ENCODE results near the gene CLGN.

Gene CLGN

DNA sequence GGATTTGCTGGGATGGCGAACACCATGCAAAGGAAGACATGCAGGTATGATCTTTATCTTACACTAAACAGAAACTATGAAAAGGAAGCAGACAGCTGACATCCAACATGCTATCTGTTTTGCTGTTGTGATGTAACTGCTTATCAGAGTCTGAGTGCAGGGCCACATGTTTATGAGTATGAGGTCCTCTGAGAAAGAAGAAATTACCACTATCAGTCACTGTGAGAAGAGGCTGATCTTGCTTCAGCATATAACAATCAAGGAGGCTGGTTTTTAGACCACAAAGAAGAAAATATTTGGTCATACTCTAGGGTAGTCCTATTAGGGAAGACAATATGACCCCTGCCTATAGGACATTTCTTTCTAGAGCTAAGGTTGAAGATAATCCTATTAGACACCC is 18.5 kb downstream of the CLGN start:
- TF ChIP-seq EZH2phosphoT487 (IDR thresholded peaks at IDR 0.05; ENCODE audit: borderline replicate concordance, low read length) = no peak
- TF ChIP-seq, protein P1, sequence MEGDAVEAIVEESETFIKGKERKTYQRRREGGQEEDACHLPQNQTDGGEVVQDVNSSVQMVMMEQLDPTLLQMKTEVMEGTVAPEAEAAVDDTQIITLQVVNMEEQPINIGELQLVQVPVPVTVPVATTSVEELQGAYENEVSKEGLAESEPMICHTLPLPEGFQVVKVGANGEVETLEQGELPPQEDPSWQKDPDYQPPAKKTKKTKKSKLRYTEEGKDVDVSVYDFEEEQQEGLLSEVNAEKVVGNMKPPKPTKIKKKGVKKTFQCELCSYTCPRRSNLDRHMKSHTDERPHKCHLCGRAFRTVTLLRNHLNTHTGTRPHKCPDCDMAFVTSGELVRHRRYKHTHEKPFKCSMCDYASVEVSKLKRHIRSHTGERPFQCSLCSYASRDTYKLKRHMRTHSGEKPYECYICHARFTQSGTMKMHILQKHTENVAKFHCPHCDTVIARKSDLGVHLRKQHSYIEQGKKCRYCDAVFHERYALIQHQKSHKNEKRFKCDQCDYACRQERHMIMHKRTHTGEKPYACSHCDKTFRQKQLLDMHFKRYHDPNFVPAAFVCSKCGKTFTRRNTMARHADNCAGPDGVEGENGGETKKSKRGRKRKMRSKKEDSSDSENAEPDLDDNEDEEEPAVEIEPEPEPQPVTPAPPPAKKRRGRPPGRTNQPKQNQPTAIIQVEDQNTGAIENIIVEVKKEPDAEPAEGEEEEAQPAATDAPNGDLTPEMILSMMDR (IDR thresholded peaks at IDR 0.05; ENCODE audit: low read depth, low read length, poor library complexity, severe bottlenecking) = no peak
- Histone ChIP-seq H4K20me1 (ENCODE audit: control insufficient read depth, insufficient read depth, low read depth, low read length) (no peaks in the 10 kb centered on the region), H3K4me1 (ENCODE audit: control insufficient read depth, low read length) (no peaks in the 10 kb centered on the region)

DNA sequence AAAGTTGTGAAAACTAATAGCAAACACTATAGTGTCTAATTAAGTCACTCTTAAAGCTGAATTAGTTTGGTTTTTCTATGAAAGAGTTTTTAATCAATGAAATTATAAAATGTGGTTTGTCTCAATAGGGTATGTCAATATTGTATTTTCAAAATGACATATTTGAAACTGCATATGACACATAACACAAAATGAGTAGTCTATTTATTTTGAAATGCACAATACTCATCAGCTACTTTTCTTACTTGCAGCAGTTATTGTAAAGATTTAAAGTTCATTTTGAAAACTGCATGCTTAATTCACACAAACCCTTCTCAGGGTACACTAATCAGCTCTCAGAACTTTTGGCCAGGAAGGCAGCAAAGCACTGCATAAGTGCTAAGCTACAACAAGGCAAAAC is 21.2 kb downstream of the CLGN start:
- Histone ChIP-seq H3F3A (ENCODE audit: control insufficient read depth, insufficient read depth) (no peaks in the 10 kb centered on the region), H3K27ac (ENCODE audit: low read depth, low read length) (no peak overlapping the region), H3K4me3 (ENCODE audit: low read length) (no peak overlapping the region), H3K36me3 (ENCODE audit: control insufficient read depth, low read length) (no peaks in the 10 kb centered on the region), H3K4me2 (ENCODE audit: low read length) (no peak overlapping the region), H3K4me1 (ENCODE audit: control insufficient read depth, low read length) (no peaks in the 10 kb centered on the region), H3K9me2 (replicated peaks; ENCODE audit: control insufficient read depth, low read length) (no peaks in the 10 kb centered on the region), H3K27me3 (ENCODE audit: control insufficient read depth, low read length) (no peaks in the 10 kb centered on the region), H4K20me1 (ENCODE audit: control insufficient read depth, insufficient read depth, low read depth, low read length) (no peaks in the 10 kb centered on the region), H3K79me2 (ENCODE audit: control insufficient read depth, low read length) (no peaks in the 10 kb centered on the region), H3K9me3 (ENCODE audit: control insufficient read depth, insufficient read depth, low read length) (no peaks in the 10 kb centered on the region)
- TF ChIP-seq, protein P1 (IDR thresholded peaks at IDR 0.05; ENCODE audit: low read depth, low read length, poor library complexity, severe bottlenecking) = no peak
- TF ChIP-seq EZH2phosphoT487 (IDR thresholded peaks at IDR 0.05; ENCODE audit: borderline replicate concordance, low read length) = no peak

More for the DNA sequence above, 18.5 kb downstream of the CLGN start:
- Histone ChIP-seq H3K27ac (ENCODE audit: low read depth, low read length) (no peak overlapping the region), H3K9me2 (replicated peaks; ENCODE audit: control insufficient read depth, low read length) (no peaks in the 10 kb centered on the region), H3K36me3 (ENCODE audit: control insufficient read depth, low read length) (no peaks in the 10 kb centered on the region), H3K27me3 (ENCODE audit: control insufficient read depth, low read length) (no peaks in the 10 kb centered on the region), H3K9me3 (ENCODE audit: control insufficient read depth, insufficient read depth, low read length) (no peaks in the 10 kb centered on the region), H3F3A (ENCODE audit: control insufficient read depth, insufficient read depth) (no peaks in the 10 kb centered on the region), H3K4me2 (ENCODE audit: low read length) (no peak overlapping the region), H3K79me2 (ENCODE audit: control insufficient read depth, low read length) (no peaks in the 10 kb centered on the region), H3K4me3 (ENCODE audit: low read length) (no peak overlapping the region)

DNA sequence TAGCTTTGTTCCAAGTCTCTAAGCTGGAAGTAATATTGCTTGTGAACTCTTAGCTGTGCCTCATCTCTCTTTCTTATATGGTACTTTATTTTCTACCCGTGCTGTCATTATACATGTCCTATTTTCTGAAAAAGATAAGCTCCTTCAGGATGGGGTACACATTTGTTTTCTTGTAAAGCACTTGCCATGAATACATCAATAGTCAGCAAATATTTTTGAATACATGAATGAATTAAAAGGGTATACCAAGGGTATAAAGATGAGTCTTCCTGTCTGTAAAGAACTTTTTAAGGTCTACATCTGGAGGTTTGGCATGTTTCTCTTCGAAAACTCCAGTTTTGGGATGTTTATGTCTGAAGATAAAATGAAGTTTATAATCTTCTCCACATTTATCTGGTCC is 27.3 kb downstream of the CLGN start:
- Histone ChIP-seq H4K20me1 (ENCODE audit: control insufficient read depth, insufficient read depth, low read depth, low read length) (no peaks in the 10 kb centered on the region), H3K4me3 (ENCODE audit: low read length) (no peak overlapping the region), H3K4me2 (ENCODE audit: low read length) (no peak overlapping the region), H3K9me2 (replicated peaks; ENCODE audit: control insufficient read depth, low read length) (no peaks in the 10 kb centered on the region), H3K79me2 (ENCODE audit: control insufficient read depth, low read length) (no peaks in the 10 kb centered on the region), H3K4me1 (ENCODE audit: control insufficient read depth, low read length) (no peaks in the 10 kb centered on the region), H3K36me3 (ENCODE audit: control insufficient read depth, low read length) (no peaks in the 10 kb centered on the region), H3K27me3 (ENCODE audit: control insufficient read depth, low read length) (no peaks in the 10 kb centered on the region), H3K27ac (ENCODE audit: low read depth, low read length) (no peak overlapping the region), H3K9me3 (ENCODE audit: control insufficient read depth, insufficient read depth, low read length) (no peaks in the 10 kb centered on the region), H3F3A (ENCODE audit: control insufficient read depth, insufficient read depth) (no peaks in the 10 kb centered on the region)
- TF ChIP-seq EZH2phosphoT487 (IDR thresholded peaks at IDR 0.05; ENCODE audit: borderline replicate concordance, low read length) = no peak
- TF ChIP-seq, protein P1 (IDR thresholded peaks at IDR 0.05; ENCODE audit: low read depth, low read length, poor library complexity, severe bottlenecking) = no peak

DNA sequence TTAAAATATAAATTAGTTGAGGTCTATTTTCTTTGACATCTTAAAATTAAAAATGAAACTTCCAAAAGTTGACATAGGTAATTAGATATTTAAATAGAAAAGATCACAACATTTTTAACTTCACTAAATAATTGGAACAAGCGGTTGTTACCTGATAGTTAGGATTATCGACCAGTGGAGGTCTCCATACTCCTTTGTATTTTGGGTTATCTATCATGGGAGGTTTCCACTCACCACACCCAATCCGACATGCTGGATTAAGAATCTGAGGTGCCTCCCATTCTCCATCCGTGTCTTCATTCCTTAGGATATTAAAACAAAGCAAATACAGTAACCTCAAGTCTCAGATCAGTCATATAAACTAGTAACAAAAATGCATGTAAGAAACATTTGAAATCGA is 31.8 kb downstream of the CLGN start:
- no peak overlapping the region for H3K4me3 ChIP-seq (ENCODE audit: low read length)

More for the DNA sequence above, 31.8 kb downstream of the CLGN start:
- H3K36me3 ChIP-seq (ENCODE audit: control insufficient read depth, low read length) = no peaks in the 10 kb centered on the region
- no peaks in the 10 kb centered on the region for H3K4me1 ChIP-seq (ENCODE audit: control insufficient read depth, low read length)
- no peak overlapping the region for H3K4me2 ChIP-seq (ENCODE audit: low read length)
- no peaks in the 10 kb centered on the region for H3F3A ChIP-seq (ENCODE audit: control insufficient read depth, insufficient read depth)
- TF ChIP-seq, protein P1 (IDR thresholded peaks at IDR 0.05; ENCODE audit: low read depth, low read length, poor library complexity, severe bottlenecking) = no peak
- no peak for TF ChIP-seq EZH2phosphoT487 (IDR thresholded peaks at IDR 0.05; ENCODE audit: borderline replicate concordance, low read length)
- no peaks in the 10 kb centered on the region for H3K9me3 ChIP-seq (ENCODE audit: control insufficient read depth, insufficient read depth, low read length)
- no peaks in the 10 kb centered on the region for H4K20me1 ChIP-seq (ENCODE audit: control insufficient read depth, insufficient read depth, low read depth, low read length)
- H3K27ac ChIP-seq (ENCODE audit: low read depth, low read length) = no peak overlapping the region
- H3K9me2 ChIP-seq (replicated peaks; ENCODE audit: control insufficient read depth, low read length) = no peaks in the 10 kb centered on the region
- no peaks in the 10 kb centered on the region for H3K79me2 ChIP-seq (ENCODE audit: control insufficient read depth, low read length)
- H3K27me3 ChIP-seq (ENCODE audit: control insufficient read depth, low read length) = no peaks in the 10 kb centered on the region

All from DOHH2 (cell line).